Activated CD4-positive, alpha-beta T cell treated with anti-CD3 and anti-CD28 coated beads, Interleukin-2, amount 50 U/mL, for 16 hours (primary cell): Measurements from ENCODE around the gene PLD1.
"Not testable (repeated sequence)": the region's sequence is repeated elsewhere in the genome, so short reads cannot be mapped to it uniquely, and the experiment has no call there.

Source experiments
- DNase-seq: peaks from one replicate; pipeline ENCODE4 v3.0.0-alpha.2; 2020

PLD1 gene

GRCh38 chr3:171770689-171771620 lies 39.3 kb downstream of the PLD1 start:
- DNase-seq: no peak

DNA sequence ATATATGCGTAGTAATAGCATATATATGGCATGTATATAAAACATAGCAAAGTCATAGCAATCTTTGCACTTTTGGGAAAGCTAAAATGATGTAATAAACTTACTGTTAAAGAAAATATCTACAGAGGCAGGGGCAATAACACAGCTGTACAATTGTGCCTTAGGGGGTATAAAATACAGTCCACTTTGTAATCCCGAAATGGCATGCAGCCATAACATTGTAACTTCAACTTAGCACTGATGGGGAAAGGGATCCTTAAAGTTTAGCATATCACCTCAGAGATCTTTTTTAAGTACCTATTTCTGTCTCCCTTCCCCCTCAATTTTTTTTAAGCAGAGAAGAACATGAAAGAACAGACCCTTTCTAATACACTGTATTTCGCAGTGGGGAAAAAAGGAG lies 40.8 kb downstream of the PLD1 start:
- no peak for DNase-seq

GRCh38 chr3:171768986-171769385 lies 41.3 kb downstream of the PLD1 start:
- DNase-seq: no peak

DNA sequence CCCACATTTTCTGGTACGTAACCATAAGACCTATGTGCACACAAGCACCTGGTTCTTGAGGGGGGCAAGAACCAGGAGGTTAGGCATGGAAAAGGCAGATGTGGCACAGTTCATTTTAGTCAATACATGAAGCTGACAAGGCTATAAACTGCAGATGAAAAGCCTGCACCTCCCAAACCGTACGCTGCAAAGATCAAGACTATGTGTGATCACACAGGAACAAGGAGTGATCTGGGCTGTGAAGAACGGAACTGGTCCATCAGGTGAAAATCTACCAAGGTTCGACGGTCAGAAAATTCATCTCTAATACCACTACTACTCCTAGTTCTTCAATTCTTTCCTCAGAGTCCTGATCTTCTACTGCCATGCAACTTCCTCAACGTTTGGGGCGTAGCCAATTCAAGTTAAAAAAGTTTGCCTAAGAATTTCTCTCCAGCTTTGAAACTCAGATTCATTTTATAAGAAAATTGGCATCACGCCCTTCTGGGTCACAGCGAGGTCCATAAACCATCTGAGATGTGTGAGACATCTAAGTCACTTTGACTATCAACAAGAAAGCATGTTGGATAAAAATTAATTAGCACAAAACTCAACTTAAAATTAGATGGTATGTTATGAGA lies 41.9 kb downstream of the PLD1 start:
- DNase-seq: no peak

GRCh38 chr3:171765511-171765887 lies 44.8 kb downstream of the PLD1 start:
- no peak for DNase-seq

- no peak for DNase-seq
Measured at GRCh38 chr3:171763392-171763791, 46.9 kb downstream of the PLD1 start.

DNA sequence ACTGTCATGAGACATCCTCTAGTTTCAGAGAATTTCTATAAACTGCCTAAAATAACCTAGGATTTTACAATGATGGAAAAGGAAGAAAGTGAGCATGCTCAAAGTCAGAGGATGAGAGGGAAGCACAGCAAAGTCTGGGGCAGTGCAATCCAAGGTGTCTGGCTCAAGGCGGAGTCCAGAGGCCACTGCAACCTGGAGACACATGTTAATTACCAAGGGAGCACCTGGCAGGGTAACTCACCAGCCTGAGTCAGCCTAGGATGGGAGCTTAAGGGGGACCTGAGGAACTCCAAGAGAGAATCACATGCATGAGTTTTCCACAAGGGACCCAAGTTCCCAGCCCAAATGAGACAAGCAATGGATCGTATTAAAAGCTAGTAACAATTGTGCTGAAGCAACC lies 49.8 kb downstream of the PLD1 start:
- no peak for DNase-seq

- DNase-seq: no peak
Measured at GRCh38 chr3:171758109-171758508, 52.2 kb downstream of the PLD1 start.

- DNase-seq: no peak
Measured at GRCh38 chr3:171757361-171758034, 52.8 kb downstream of the PLD1 start.

GRCh38 chr3:171755656-171756055 lies 54.6 kb downstream of the PLD1 start:
- no peak for DNase-seq

- no peak for DNase-seq
Measured at GRCh38 chr3:171755015-171755589, 55.2 kb downstream of the PLD1 start.

DNA sequence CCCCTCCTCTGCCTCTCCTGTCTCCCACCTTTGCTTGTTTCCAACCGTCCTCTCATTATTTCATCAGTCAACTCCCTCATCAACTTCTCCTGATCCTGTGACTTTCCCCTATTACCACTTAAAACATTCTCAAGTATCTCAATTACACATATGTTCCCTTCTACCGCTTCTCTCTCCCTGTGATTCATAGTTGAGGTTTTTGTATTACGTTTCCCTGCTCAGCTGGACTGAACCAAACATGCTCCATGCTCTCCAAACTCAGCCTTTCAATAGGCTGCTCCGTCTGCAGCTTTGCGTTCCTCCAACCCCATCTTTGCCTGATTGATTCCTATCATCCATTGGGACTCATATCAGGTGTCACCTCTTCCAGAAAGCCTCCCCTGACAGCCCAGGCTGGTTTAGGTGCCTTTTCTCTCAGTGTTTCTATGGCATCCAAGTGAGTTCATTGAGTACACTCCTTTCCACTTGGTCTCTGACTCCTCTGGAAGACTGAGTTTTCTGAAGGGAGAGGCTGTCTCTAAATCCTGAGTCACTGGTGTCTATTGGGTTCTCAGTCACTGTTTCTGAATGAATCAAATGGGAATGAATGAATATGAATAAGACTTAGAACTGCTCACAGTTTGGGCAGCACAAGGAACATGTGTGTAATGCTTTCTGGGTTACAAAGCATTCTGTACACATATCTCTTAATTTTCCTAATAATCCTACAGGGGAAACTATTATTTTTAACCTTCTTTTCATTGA lies 56.4 kb downstream of the PLD1 start:
- DNase-seq: peak; percentile 29

DNA sequence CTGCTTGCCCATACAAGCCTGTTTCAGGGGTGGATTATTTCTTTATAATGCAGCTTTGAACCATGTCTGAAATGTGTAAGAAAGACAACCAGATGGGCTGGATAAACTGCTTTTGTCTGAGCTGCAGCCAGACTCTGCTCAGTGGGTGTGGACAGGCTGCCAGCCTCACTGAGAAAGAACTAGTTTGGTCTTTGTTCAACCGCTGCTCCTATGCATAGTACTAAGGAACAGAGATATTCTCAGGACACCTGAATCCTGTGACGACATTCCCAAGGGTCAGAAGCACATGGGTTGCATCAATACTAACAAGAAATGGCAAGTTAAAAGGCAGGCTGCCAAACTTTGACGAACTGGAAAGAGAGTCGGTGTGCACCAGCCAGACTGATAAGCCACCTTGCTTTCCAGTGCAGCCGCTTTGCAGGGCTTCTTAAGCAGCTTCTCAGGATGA lies 57.2 kb downstream of the PLD1 start:
- DNase-seq: no peak

DNA sequence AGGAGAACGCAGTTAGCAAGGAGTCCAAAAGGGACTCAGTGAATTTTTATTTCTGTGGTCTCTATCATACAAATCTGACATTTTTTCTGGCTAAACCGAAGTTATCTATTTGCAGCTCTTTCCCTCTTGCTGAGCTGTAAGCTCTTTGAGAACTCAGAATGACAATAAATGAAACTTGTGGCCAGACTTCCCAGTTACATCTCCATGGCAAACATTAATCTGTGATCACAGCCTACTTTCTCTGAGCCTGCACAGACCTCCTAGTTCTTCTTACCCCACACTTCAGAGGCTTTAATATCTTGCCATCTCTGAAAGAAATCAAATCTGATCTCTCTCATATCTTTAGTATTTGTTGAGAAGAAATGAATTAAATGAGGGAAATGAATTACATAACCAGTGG lies 58.0 kb downstream of the PLD1 start:
- DNase-seq: peak; percentile 8

DNA sequence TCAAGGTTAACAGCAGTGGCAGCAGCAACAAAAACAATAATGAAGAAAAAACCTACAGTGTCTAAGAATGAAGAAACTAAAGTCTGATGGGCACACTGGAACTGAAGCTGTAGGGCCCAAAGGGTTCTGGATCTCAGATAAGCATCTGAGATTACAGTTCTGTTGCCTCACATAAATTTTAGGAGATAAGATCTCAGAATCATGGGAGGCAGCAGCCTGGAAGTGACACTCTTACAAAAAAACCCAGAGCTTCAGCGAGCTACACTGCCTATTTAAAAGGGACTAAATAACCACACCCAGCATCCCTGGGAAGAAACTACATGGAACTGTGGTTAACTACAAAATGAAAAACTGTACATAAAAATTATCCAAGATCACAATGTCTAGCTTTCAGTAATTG lies 61.2 kb downstream of the PLD1 start:
- no peak for DNase-seq

- DNase-seq: no peak
Measured at GRCh38 chr3:171748064-171748924, 62.0 kb downstream of the PLD1 start.

DNA sequence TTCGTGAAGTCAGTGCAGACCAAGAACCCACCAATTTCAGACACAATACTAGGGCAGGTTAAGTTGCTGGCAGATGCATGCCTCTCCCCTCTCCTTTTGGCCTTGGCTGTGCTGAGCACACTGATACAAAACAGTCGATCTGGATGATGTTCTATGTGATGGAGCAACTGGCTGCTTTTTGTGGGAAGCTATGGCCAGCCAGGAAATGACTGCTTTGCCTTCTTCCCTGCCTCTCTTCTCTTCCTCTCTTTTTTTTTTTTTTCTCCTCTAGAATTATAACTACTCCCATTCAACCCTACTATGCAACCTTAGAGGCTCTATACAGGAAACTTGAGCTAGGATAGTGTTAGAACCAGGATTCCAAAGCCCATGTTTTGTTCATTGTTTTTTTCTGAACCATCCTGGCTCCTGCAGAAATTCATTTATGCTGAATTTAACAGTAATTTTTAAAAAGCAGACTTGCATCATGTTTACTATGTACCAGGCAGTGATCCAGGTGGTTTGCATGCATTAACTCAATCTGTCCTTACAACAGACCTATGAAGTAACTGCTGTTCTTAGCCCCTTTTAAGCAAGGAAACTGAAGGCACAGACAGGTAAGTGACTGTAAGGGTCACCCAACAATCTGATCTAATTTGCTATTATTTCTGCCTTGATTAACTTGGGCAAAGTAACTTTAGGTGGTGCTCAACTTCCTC lies 62.9 kb downstream of the PLD1 start:
- no peak for DNase-seq

GRCh38 chr3:171746320-171747222 lies 63.7 kb downstream of the PLD1 start:
- not testable (repeated sequence) for DNase-seq

GRCh38 chr3:171745577-171746319 lies 64.5 kb downstream of the PLD1 start:
- no peak for DNase-seq
